GM19239 (cell line): ENCODE results near the gene LEF1.

ENCODE experiments used
- DNase-seq: peaks from one replicate; pipeline ENCODE4 v3.0.0; 2011; ENCODE audit warnings: low spot score; ENCODE audit not compliant: insufficient read length
- FAIRE-seq: peaks from 2 replicates; lab custom pipeline; 2011; peaks lifted over from hg19 to GRCh38; lab: Jason Lieb, UNC

Gene LEF1

GRCh38 chr4:108180513-108180912 lies 11.8 kb upstream of the LEF1 start:
- DNase-seq (no peak), FAIRE-seq (no peak)

GRCh38 chr4:108175966-108176365 lies 7.2 kb upstream of the LEF1 start:
- no peak for DNase-seq
- FAIRE-seq = no peak

- FAIRE-seq = no peak
- DNase-seq = no peak
These were observed 6.1 kb upstream of the LEF1 start for GRCh38 chr4:108174856-108175255.

GRCh38 chr4:108173599-108174057 lies 4.9 kb upstream of the LEF1 start:
- FAIRE-seq (peak; percentile 28), DNase-seq (no peak)

GRCh38 chr4:108172753-108173598 lies 4.2 kb upstream of the LEF1 start:
- no peak for FAIRE-seq

GRCh38 chr4:108172231-108172752 lies 3.6 kb upstream of the LEF1 start:
- DNase-seq = no peak
- FAIRE-seq = peak; percentile 45

More at GRCh38 chr4:108172753-108173598, 4.2 kb upstream of the LEF1 start:
- no peak for DNase-seq

GRCh38 chr4:108171339-108172230 lies 2.9 kb upstream of the LEF1 start:
- no peak for DNase-seq
- FAIRE-seq = no peak

GRCh38 chr4:108170631-108171338 lies 2.1 kb upstream of the LEF1 start:
- FAIRE-seq = peak; percentile 26
- DNase-seq = no peak

- DNase-seq = no peak
These were observed 932 bp upstream of the LEF1 start for GRCh38 chr4:108169664-108170063.

GRCh38 chr4:108168160-108168670 lies 517 bp downstream of the LEF1 start:
- FAIRE-seq (peak; percentile 84), DNase-seq (no peak)

More at GRCh38 chr4:108169664-108170063, 932 bp upstream of the LEF1 start:
- FAIRE-seq = no peak

- FAIRE-seq = no peak
- DNase-seq = no peak
These were observed 2.1 kb downstream of the LEF1 start for GRCh38 chr4:108166441-108167315.

- FAIRE-seq (no peak), DNase-seq (no peak)
These were observed 2.7 kb downstream of the LEF1 start for GRCh38 chr4:108166038-108166437.

GRCh38 chr4:108165586-108165985 lies 3.1 kb downstream of the LEF1 start:
- no peak for FAIRE-seq
- no peak for DNase-seq

GRCh38 chr4:108163351-108163750 lies 5.4 kb downstream of the LEF1 start:
- FAIRE-seq = no peak

GRCh38 chr4:108160741-108161352 lies 7.9 kb downstream of the LEF1 start:
- FAIRE-seq (peak; percentile 61), DNase-seq (no peak)

More at GRCh38 chr4:108163351-108163750, 5.4 kb downstream of the LEF1 start:
- DNase-seq = no peak

GRCh38 chr4:108159845-108160244 lies 8.9 kb downstream of the LEF1 start:
- DNase-seq = no peak

GRCh38 chr4:108157655-108158054 lies 11.1 kb downstream of the LEF1 start:
- FAIRE-seq = no peak

More at GRCh38 chr4:108159845-108160244, 8.9 kb downstream of the LEF1 start:
- peak; percentile 28 for FAIRE-seq

GRCh38 chr4:108156391-108156790 lies 12.3 kb downstream of the LEF1 start:
- DNase-seq (no peak), FAIRE-seq (no peak)

More at GRCh38 chr4:108157655-108158054, 11.1 kb downstream of the LEF1 start:
- no peak for DNase-seq
